GDM1 (cell line): Measurements from ENCODE around the gene CACNA1A.

Source experiments
- DNase-seq: peaks from one replicate; lab custom pipeline; 2025; lab: John Stamatoyannopoulos, UW

The CACNA1A gene

DNA sequence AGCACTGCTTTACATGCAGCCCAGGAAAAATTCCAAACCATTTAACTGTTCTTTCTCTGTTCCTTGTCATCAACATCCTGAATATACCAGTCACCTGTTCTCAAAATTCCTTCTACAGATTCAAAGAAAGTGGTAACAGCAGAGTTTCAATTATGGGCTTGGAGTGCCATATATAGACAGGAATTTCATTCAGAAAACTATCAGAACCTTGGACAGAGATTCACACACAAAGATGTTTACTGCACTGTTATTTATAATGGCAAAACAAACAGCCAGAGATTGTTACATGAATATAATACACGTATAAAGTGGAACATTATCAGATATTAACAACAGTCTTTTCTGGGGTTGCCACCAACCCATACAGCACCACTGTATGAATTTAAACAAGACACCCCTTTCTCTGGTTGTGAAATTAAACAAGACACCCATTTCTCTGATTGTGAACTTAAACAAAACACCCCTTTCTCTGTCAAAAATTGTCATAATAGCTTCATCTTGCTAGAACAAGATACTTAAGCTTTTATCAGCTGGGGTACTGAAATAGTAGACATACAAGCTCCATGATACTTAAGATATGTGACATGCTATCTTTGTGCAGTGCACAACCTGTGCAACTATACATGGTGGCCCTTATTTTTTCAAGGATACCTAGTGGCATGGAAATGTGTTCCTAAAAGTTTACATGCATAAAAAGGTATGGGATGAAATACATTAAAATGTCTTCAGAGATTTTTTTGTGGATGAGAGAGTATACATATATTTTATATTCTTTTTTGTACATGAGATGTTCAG lies 12.6 kb downstream of the CACNA1A start:
- no peak for DNase-seq

DNA sequence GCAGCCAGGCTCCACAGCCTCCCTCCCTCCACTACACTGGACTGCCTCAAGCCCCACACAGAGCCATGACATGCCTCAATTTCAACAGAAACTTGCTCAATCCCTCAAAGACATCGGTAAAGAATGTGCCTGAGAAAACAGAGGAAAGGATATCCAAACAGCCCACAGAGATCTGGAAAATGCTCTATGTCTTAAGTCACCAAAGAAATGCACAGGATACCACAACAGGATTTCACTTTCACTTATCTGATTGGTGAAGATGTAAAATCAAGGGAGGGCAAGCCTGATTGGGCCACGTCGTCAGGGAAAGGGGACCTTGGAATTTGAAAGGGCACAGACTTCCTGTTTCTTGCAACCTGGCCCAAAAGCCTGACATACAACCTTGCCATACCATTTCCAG lies 14.2 kb downstream of the CACNA1A start:
- DNase-seq: no peak

DNA sequence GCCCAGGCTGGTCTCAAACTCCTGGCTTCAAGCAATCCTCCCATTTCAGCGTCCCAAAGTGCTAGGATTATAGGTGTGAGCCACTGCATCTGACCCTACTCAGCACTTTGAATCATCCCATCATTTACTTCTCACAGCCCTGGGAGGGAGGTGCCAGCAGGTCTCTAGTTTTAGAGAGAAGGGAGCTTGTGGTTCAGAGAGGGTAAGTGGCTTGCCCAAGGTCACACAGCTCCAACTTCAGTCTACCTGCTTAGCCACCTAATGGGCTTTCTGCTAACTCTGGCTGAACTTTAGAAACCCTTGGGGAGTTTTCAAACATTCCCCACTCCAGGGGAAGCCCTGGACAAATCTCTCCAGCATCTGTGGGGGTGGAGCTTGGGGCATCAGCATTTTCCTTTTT lies 18.3 kb downstream of the CACNA1A start:
- DNase-seq: no peak

DNA sequence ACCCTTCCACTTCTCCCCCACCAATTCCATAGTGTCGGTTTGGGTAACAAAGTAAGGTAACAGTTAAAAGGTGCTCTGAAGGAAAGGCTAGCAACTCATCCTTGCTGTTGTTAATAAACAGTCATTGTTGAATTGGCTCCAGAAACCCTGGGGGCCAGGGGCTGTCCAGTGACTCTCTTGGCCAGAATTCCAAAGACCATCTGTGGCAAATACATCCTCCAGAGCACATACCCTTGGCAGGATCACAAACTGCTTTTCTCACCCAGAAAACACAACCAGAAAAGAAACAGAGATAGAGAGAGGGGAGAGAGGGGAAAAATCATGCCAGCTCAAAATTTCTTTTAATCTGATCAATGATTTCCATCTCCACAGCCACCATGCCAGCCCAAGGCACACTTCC lies 22.1 kb downstream of the CACNA1A start:
- DNase-seq: no peak

DNA sequence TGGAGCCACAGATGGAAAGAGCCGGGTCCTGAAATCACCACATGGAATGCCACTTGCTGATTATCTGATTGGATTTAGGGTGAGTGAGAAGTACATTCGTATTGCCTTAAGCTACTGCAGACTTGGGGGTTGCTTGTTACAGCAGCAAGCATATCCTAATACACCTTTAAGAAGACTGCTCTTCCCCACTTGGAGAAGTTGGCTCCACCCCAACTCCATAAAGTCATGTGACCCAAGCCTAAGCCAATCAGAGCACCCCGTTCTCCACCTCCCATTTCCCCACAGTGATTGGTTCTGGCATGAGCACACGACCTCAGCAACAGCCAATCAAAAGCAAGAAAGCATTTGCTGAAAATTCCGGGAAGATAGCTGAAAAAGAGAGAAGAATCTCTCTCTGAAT lies 23.1 kb downstream of the CACNA1A start:
- DNase-seq: no peak

DNA sequence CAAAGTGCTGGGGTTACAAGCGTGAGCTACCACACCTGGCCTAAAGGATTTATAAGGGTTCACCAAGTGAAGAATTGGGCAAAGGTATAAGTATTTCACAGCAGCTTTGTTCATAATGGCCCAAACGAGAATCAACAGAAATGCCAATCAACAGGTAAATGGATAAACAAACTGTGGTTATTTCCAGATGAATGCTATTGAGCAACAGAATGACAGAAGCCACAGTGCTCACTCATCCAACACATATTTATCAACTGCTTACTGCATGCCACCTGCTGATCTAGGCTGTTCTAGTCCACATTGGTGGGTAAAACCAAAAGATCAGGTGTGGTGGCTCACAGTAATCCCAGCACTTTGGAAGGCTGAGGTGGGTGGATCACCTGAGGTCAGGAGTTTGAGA lies 27.7 kb downstream of the CACNA1A start:
- no peak for DNase-seq

DNA sequence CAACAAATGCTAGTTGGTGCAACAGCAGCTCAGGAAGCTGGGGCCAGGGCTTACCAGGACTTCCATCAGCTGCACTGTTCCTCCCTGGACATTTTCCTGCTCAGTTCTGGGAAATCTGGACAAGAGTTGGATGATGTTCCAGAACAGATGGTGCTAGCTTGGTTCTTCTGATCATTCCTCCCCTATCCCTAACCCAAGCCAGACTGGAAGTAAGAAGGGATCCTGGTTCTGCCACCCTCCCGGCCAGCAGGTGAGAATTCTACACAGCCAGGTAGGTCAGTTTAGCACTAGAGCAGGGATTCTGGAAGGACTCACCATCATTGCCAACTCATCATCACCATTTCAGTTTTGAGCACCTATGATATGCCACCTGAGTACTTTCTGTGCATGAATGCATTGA lies 30.2 kb downstream of the CACNA1A start:
- DNase-seq: no peak

DNA sequence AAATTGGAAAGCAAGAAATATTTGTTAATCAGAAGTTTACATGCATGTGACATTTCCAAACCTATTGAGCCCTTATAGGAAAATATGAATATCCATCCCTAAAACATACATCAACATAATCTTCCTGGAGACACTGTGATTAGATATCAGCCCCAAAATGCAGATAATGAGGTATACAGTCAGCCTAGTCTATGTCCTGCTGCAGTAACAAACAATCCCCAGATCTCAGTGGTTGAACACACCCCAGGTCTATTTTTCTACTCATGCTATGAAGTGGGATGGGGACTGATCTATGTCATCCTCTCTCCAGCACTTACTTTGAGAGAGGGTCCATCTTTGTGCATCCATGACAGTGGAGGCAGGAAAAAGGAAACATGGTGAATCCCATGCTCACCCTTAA lies 31.2 kb downstream of the CACNA1A start:
- DNase-seq: no peak

DNA sequence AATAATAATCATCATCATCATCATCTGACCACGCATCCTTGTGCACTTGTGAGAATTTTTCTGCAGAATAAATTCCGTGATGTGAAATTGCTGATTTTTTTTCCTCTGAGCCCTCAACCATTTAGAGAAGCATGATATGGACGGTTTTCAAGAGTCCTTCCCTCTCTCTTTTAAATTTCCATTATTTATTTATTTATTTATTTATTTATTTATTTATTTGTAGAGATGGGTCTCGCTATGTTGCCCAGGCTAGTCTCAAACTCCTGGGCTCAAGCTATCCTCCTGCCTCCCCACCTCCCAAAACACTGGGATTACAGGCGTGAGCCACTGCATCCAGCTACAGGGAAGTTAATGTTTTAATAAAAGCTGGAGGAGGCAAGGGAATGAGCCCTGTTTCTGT lies 39.6 kb downstream of the CACNA1A start:
- DNase-seq: no peak

DNA sequence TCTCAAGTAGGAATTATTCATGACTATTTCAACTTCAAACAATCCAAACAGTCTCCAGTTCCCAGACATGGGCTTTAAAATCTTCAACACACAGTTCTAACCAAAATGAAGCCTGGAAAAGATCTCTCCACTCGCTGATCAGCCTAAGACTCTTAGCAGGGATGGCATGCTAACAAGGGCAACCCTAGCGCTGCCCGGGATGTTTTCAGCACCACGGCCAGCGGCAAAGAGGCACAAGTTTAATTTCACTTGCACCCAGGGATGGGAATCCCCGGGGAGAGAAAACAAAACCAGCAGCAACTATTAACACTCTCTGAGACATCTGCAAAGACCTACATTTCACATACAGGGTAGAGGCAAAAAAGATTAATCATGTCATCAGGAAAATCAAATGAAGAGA lies 43.0 kb downstream of the CACNA1A start:
- DNase-seq: no peak

DNA sequence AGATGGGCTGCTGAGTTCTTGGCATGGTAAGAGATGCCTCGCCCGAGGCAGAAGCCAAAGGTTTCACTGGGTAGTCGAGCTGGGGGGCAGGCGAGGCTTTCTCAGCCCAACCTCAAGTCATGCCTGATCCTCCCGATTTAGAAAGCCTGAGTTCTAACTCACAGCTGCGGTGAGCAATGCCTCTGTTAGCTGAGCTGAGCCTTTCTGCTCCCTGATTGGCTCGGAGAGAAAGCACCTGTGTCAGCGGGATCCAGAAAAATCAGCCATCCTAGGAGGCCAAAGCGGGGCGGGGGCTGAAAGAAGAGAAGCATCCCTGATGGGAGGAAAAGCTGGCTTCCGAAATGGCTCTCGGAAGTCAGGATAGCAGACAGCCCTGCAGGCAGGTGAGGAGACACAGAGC lies 44.7 kb downstream of the CACNA1A start:
- no peak for DNase-seq

DNA sequence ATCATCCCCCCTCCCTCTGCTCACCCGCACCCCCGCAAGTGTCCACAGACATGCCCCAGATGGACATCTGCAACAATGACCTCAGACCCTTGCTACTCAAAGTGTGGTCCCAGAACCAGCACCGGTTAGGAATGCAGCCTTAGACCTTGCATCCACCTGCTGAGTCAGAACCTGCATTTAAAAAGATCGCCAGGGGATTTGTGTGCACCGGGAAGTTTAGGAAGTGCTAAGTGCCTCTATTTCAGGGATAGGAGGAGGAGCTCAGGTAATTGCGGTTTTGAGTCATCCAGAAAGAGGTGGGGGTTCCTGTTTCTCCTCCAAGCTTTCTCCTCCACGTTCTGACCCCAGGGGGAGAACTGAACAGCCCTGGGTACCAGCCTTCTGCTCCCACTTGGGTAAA lies 46.2 kb downstream of the CACNA1A start:
- DNase-seq: no peak

DNA sequence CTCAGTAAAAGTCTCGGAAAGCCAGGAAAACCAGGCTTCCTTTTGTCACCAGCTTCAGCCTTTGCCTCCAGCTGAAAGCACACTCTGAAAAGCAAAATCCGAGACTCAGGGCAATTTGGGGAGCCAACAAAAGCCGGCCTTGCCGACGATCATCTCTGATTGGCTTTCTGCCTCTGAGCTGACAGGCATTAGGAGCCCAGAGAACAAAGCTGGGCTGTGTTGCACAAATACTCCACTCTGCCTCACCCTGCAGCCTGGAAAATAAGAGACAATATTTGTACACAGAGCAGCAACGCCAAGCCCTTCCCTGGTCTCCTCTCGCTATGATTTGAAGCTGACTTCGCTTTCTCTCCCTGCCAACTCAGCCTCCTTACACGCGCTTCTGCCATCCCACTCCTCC lies 46.9 kb downstream of the CACNA1A start:
- no peak for DNase-seq

DNA sequence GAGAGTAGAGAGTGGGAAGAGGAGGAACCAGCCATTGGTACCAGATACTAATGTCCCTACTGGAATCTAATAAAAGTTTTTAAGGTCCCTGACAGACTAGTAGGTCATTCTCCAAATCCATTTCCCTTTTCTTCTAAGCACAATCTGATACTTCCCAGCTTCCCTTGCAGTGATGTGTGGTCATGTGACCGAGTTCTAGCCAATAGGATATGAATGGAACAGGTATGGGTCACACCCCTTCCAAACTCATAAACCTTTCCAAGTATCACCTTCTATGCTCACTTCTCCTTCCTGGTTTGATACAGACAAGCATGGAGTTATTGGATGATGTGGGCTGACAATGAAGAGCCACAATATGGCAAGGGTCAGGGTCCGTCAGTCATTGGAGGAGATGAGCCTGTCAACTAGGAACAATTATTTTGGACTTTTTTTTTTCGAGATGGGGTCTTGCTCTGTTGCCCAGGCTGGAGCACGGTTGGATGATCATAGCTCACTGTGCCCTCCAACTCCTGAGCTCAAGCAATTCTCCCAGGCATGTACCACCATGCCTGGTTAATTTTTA lies 54.8 kb downstream of the CACNA1A start:
- DNase-seq: no peak

DNA sequence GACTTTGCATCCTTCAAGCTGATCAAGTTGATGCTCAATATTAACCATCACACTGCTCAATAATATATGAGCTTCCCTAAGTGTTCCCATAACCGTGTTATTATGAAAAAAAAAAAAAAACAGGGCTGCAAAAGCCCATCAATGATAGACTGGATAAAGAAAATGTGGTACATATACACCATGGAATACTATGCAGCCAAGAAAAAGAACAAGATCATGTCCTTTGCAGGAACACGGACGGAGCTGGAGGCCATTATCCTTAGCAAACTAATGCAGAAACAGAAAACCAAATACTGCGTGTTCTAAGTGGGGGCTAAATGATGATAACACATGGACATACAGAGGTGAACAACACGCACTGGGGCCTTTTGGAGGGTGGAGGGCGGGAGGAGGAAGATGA lies 58.3 kb downstream of the CACNA1A start:
- no peak for DNase-seq

DNA sequence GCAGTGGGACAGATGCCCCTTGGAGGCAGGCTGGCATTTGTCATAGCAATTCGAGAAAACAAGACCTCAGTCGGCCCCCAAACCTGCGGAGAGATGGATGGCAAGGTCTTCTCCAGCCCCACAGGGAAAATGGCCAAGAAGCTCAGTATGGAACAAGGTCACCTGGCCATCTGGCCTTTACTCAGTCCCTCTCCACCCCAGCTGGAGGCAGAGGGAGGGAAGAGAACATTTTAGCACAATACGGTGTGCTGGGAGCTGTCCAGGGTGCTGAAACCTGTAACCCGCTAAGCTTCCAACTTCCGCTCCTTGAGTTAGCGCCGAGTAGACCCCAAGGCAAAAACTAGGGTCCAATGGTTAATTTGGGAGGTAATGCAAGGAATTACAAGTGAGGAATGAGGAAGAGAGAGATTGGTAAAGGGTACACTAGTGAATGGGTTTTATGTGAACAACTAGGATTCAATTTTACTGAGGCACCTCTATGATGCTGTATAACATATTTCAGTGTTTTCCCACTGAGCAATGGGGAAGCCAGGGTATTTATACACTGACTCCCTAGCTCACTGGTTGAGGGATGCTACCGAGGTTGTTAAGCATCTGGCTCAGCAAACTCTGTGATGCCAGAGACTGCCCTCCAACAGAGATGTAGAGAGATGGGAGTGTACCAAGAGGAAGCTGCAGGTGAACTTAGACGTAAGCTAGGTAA lies 64.3 kb downstream of the CACNA1A start:
- DNase-seq: no peak

DNA sequence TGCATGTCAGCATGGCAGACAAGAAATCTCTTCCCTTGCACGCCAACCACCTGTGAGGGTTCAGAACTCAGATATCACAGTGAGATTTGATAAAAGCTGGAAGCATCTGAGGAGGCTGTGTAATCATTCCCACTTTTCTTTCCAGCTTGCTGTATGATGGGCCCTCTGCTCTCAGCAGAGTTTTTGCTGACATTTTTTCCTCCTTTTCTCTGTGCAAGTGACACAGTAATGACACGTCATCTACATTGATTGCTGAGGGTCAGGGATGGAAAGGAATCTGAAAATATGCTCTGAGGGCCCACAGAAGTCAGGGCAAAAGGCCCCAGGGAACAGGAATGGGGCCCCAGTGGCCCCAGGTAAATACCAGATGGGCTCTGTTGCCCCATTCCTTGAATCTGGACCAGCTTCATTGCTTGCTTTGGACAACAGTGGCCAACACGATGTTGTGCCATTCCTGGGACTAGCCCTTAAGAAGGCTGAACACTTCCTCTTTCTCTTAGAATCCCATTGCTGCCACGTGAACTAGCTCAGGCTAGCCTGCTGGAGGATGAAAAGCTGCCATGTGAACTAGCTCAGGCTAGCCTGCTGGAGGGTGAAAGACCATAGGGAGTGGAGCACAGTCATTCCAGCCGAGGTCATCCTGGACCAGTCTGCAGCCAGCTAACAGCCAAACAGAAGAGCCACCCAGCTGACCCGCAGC lies 68.2 kb downstream of the CACNA1A start:
- no peak for DNase-seq

DNA sequence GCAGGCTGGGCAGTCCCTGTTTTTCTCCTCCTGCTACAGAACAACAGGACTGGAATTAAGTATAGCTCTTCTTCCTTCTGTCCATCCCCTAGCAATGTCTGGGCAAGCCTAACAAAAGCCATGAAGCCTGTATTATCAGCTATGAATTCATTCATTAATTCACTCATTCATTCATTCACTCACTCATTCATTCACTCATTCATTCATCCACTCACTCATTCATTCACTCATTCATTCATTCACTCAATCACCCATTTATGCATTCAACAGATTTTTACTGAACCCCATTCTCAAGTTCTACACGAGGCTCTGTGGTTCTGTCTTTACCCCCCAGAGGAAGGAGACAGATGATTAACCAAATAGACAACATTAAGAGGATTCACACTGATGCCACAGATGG lies 69.9 kb downstream of the CACNA1A start:
- no peak for DNase-seq

DNA sequence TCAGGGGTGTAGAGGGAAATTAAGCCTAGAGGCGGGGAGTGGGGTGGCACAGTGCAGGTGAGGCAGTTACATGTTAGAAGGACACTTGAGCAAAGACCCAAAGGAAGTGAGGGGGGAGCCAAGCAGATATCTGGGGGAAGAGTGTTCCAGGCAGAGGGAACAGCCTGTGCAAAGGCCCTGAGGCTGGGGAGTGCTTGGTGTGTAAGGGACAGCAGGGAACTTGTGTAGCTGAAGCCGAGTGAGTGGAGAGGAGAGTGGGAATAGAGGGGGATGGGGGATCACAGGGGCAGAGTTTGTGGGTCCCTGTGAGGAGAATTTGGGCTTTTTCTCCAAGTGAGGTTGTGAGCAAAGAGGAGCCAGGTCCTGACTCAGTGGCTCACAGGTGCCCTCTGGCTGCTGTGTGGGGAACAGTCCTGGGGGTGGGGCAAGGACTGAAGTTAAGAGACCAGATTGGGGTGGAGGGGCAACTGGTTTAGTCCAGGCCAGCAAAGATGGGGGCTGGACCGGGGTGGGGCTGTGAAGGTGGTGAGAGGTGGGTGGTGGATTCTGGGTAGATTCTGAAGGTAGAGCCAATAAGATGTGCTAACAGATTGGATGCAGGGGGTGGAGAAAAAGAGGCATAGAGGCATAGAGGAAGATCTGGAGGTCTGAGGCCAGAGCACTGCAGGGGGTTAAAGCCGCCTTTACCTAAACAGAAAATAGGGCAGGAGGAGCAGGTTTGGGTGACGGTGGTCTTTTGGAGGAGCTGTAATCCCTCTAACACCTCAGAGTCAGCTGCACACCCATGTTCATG lies 75.3 kb downstream of the CACNA1A start:
- no peak for DNase-seq

DNA sequence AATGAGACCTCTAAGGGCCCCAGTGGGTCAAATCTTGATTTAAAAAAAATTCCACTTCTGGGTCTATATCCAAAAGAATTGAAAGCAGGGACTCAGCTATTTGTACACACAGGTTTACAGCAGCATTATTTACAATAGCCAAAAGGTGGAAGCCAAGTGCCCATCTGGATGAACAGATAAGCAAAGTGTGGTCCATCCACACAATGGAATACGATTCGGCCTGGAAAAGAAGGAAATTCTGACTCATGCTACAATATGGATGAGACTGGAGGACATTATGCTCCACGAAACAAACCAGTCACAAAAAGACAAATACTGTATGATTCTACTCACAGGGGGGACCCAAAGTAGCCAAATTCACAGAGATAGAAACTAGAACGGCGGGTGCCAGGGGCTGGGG lies 76.7 kb downstream of the CACNA1A start:
- no peak for DNase-seq

DNA sequence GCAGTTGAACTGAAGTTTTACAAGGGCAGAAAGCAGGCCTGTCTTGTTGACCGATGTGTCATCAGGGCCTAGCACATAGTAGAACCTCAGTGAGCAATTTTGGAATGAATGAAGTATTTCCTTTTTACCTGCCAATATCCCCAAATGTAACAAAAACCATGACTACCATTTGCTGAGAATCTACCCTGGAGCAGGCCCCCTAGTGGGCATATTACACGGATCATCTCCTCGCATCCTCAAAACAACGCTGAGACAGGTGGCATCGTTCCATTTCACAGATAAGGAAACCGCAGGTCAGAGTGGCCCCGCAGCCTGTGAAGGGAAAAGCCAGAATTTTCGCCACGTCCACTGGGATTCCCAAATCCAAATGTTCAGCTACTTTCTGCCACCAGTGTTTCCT lies 77.9 kb downstream of the CACNA1A start:
- DNase-seq: no peak
